Dedifferentiated amniotic fluid mesenchymal stem cell (primary cell): Measurements from ENCODE around the gene TBC1D14.
"Not testable (repeated sequence)": the region's sequence is repeated elsewhere in the genome, so short reads cannot be mapped to it uniquely, and the experiment has no call there.

ENCODE experiments used
- DNase-seq: peaks from one replicate; pipeline ENCODE4 v3.0.0-alpha.2; 2016; ENCODE audit errors: extremely low spot score

TBC1D14 gene

DNA sequence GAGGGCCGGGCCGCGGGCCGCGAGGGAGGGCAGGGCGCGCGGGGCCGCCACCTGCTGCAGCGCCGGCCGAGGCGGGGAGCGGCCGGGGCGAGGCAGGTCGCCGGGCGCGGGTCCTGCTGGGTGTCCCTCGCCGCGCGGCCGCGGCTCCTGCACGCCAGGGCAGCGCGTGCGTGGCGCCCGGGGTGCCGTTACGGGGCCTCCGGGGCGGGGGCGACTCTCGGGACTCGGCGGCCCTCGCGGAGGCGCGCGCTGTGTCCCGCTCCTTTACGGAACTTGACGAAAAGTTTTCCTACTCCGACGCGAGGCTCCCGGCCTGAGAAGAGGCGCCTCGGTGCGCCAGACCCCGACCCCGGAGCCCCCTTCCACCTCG lies 329 bp downstream of the TBC1D14 start:
- DNase-seq: no peak

DNA sequence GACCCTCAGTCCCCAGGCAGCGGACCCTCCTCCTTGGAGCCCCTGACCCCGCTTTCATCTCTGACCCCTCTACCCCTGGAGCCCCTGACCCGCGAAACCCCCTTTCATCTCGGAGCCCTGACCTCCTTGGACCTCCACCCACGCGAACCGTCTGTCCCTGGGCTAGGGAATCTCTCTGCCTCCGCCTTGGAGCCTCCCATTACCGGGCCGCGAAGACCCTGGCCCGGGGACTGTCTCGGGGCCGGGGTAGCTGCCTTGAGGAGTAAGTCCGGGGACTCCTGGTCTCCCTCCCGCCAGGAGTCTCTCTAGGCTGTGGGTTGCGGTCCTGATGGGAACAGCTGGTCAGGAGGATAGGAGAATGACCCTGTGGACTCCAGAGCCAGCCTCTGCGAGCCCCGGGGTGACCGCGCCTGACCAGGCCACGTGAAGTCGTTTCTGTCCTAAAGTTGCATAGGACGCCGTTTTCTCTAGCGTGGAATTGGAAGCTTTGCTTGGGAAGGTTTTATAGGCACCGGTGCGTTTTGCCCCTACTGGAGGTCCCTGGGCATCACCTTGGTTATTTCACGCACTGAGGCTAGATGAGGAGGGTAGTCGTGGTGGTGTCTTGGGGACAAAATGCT lies 824 bp downstream of the TBC1D14 start:
- no peak for DNase-seq

DNA sequence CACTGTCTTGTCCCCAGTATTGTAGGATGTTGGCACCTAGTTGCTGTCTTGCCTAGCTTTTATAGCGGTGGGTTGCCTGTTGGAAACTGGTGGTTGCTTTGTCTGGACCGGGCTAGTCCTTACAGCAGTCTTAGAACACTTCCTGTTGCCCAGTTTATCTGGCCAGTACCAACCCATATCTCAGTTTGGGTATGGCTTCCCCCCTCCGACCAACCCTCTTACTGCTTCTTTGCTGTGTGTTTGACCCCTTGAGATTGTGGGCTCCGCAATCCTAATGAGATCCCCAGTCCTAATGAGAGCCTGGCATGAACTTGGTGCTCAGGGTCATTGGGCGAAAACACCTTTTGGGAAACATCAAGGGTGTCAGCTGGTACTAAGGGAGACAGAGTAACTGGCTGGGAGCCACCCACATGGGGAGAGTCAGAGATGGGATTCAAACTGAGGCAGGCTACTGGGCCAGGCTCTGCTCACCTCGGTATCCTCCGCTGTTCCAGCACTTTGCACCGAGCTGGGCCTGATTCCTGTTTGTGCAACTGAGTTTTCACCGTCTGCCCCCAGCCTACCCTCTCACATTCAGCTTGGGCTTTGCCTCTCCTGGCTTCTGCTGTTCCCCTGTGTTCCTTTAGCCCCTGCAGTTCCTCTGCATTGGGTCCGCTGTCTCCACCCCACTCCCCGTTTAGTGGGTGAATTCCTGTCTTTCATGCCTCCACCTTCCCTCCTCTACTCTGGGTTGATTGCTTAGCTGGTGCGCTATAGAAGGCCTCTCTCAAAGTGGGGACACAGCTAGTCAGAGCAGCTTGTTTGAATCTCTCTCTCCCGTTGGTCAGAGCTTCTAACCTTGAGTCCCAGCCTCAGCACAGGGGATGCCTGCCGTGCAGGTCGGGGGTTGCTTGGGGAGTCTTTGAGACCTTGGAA lies 1.6 kb downstream of the TBC1D14 start:
- no peak for DNase-seq

GRCh38 chr4:6911917-6912316 lies 2.3 kb downstream of the TBC1D14 start:
- DNase-seq: not testable (repeated sequence)

GRCh38 chr4:6912441-6912840 lies 2.8 kb downstream of the TBC1D14 start:
- DNase-seq: no peak

DNA sequence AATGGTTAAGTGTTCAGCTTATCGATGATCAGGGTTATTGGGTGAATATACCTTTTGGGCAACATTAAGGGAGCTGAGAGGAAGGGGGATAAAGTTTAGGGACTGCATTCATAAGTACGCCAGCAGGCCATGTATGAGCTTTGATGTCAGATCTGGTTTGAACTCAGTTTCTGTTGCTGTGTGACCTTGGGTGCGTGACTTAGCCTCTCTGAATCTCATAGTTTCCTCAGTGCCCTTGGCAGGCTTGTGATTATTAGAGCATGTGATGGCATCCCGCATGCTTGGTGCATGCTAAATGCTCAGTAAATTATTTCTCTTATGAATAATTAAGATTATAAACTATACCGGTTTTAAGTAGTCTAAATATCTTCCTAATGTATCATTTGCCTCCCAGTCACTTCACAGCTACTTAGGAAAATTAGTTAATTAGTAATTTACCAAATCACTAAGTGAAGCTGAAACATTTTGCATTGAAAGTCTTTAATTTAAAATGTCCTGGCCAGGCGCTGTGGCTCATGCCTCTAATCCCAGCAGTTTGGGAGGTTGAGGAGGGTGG lies 3.8 kb downstream of the TBC1D14 start:
- DNase-seq: no peak

DNA sequence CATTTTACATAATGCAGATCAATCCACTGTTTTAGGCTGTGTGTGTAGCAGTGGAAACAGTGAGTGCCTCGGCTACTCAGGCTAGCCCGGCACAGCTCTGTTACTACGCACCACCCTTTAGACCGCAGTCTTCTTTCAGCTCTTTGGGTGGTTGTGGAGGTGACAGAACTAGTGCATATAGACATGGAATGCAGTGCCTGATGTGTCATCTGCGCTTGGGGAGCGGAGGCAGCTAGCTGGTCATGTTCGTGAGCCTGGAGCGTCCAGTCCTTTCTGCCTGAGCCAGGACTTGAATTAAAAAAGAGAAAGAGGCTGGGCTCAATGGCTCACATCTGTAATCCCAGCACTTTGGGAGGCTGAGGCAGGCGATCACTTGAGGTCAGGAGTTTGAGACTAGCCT lies 4.8 kb downstream of the TBC1D14 start:
- no peak for DNase-seq

- DNase-seq: no peak
These were observed 5.7 kb downstream of the TBC1D14 start for GRCh38 chr4:6915041-6916005.

DNA sequence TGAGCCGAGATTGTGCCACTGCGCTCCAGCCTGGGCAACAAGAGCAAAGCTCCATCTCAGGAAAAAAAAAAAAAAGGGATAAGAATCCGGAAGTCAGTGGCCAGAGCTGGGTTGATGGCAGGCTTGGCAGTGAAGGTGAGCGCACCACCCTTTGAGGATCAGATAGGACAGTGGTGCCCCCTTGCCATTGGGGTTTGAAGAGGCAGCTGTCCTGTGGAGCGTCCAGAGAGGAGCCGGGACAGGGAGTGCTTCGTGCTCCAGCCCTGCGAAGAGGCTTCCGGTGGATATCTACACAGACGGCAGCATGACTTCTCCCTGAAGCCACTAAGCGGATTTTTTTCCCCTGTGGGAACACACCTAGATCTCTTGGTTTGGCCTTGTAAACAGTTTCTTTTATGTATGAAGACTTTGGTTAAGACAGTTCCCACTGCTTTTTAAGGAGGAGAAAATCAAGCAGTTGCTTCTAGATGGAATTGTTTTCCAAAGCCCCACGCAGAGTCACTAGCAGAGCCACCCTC lies 6.5 kb downstream of the TBC1D14 start:
- DNase-seq: no peak

- DNase-seq: no peak
These were observed 7.2 kb downstream of the TBC1D14 start for GRCh38 chr4:6916587-6917460.

DNA sequence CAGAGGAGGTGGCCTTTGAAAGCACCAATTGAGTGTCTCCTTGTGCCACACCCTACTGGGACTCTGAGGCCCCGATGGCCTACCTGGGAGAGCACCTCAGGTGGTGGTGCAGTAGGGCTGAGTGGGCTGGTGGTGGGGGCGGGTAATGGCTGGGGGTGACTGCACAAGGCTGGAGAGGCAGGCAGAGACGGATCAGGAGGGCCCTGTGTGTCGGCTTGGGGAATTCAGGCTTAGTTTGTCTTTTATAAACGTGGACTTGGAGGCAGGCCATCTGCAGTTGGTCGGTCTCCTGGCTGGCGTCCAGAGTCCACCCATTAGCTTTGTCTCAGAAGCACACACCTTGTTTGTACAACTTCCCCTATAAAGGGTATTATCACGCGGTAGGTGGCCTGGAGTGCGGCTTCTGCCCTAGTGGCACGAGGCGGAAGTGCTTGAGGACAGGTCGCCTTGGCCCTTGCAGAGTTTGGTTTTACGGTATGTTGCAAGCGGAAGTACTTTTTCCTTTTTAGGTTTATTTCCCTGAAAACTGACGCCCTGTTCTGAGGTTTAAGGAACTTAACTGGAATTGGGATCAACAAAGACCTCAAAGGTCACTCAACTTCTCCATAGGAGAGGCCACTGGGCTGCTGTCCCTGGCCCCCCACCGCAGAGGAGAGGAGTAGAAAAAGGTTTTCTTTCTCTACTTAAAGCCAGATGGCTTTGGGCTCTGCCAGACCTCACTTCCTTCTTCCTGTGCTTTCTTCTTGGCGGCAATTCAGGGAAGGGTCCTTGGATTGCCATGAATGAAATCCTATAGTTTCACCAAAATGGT lies 8.0 kb downstream of the TBC1D14 start:
- DNase-seq: no peak

- no peak for DNase-seq
These were observed 8.7 kb downstream of the TBC1D14 start for GRCh38 chr4:6918338-6918737.

GRCh38 chr4:6920171-6920570 lies 10.5 kb downstream of the TBC1D14 start:
- no peak for DNase-seq

GRCh38 chr4:6923507-6923906 lies 13.9 kb downstream of the TBC1D14 start:
- DNase-seq: no peak

- DNase-seq: no peak
These were observed 14.7 kb downstream of the TBC1D14 start for GRCh38 chr4:6924361-6924779.

DNA sequence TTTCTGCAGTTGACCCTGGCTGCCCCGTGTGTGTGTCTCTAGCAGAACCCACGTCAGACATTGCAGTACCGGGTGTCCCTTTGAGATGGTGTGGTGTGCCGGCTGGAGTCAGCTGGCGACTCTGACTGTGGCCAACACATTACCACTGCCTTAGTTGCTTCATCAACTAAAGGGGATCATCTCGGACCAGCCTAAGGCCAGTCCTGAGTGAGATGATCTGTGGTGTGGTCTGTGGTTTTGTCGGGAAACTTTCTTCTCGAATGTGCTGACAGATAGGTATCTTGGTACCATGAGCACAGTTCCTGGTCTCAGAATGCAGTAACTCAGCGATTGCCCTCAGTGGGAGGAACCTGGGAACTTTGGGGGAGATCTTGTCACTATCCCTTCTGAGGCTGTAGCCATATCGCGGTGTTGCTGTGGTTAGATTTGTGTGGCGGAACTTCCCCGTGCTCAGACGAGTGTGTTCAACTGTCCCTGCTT lies 15.8 kb downstream of the TBC1D14 start:
- no peak for DNase-seq

DNA sequence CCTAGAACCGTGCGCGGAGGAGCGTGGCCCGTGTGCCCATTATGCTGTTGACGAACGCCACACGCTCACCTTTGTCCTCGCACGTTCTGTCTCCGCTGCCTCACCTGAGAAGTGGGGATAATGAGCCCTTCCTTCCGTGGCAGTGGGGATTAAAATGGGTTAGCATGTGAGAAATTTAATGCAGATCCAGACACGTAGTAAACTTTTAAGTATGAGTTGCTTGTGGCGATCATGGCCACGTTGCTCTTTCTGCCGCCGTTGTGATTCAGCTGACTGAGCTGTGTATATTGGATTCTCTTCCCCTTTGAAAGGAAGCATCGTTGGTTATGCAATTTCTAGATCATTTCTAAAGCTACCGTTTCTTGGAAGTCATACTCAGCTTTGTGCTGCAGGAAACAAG lies 16.5 kb downstream of the TBC1D14 start:
- DNase-seq: no peak

DNA sequence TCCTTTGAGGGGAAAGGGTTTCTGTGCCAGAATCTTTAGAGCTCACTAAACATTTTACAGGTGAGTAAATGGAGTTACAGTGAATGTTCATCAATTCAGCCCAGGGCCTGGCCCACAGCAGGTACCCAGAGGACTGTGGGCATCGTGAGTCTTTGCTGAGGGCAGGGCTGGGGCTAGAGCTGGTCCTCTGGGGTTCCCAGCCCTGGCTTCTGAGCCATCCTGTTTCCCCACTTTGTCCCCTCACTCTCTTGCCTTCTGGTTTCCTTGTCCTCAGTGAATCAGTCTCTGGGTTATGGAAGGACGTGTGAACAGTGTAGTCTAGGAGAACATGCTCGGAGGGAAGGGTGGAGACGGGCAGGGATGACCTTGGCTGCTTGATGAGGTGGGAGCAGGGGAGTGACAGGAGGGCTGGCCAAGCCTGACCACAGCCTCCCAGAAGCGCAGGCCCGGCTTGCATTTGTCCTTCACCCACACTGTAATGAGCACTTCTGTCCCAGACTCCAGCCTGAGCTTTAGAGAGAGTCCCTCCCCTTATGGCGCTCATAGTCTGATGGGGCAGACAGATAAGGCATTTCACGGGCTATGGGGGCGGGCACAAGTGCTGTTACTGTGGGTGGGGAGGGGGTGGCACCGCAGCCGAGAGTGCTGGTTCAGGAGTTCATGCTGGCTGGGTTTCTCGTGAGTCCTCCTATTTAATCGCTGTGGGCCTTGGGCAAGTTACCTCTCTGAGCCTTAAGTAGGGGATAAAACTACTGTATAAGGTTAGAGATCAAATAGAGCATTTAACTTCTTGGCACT lies 17.3 kb downstream of the TBC1D14 start:
- no peak for DNase-seq

DNA sequence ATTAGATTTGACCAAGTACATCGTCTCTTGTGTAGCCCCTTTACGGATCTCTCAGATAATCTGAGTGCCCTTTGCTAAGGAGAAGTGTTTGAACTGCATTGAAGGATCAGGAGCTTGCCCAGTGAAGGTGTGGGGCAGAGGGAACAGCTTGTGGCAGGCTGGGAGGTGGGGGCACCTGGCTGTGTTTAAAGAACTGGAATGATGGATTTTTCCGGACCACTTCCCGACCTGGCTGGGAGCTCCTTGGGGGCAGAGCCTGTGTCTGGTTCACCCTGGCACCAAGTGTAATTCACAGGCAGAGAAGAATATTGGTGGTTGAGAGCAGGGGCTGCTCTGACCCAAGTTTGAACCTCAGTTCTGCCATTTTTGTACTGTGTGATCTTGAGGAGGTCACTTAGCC lies 18.5 kb downstream of the TBC1D14 start:
- DNase-seq: no peak
